HCEC 1CT (cell line): ENCODE results near the gene VANGL1.

Experiments used
- DNase-seq: peaks from one replicate; pipeline ENCODE4 v3.0.0-alpha.2; 2017

The VANGL1 gene

DNA sequence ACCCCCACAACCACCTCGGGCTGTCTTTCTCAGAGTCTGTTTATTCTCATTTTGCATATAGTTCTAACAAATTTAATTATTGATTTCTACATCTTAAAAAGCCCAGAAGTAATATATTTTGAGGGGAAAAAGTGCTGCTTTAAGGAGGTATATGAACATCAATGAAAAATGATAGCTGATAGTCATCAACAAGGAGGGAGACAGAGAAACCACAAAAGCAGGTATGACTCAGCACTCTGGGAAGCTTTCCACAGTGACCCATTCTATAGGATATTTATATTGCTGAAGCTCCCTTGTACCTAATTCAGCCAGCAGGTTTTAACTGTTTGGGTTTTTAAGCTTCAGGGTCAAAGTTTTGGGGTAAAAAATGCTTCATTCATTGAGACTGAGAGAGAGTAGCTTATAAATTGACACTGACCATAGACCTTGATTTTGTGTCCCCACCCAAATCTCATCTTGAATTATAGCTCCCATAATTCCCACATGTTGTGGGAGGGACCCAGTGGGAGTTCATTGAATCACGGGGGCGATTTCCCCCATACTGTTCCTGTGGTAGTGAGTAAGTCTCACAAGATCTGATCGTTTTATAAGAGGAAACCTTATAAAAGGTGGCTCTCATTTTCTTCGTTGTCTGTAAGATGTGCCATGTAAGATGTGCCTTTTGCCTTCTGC, 27.4 kb downstream of the VANGL1 start:
- peak; percentile 88 for DNase-seq

DNA sequence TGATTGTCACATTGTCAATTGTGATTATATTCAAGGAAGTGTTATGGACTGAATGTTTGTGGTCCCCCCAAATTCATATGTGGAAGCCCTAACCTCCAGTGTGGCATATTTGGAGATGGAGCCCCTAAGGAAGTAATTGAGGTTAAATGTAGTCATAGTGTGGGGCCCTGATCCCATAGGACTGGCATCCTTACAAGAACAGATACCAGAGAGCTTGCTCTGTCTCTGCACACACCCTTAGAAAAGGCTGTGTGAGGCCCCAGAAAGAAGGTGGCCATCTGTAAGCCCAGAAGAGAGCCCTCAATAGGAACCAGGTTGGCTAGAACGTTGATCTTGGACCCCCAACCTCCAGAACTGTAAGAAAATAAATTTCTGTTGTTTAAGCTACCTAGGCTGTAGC, 28.1 kb downstream of the VANGL1 start:
- DNase-seq = peak; percentile 33

DNA sequence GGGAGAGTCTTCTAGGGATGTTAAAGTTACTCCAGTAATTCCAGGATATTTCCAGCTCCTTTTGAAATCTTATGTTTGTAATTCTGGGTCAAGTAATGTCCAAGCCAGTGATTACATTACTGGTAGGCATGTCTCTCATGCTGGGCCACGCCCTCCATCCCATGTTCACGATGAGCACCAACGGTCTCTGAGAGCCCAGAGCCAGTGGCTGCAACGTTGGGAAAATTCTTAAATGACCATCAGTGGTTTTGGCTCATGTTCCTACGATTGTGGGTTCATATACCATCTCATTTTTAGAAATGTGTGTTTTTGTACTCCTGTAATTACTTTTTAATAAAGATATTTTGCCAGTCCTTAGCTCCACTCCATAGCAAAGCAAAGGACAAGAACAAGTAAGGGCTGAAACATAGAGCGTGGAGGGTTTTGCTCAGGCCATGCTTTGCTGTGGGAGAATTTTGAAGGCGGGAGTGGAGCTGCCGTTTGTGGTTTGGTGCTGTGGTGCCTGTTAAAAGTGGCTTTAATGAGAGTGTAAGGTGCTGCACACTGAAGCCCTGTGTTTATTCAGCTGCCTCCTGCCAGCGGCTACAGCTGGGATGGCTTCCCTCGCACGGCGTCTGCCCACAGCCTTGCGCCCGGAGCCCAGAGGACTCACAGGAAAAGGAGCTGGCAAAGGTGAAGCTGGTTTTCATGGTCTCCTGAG, 28.9 kb downstream of the VANGL1 start:
- no peak for DNase-seq

DNA sequence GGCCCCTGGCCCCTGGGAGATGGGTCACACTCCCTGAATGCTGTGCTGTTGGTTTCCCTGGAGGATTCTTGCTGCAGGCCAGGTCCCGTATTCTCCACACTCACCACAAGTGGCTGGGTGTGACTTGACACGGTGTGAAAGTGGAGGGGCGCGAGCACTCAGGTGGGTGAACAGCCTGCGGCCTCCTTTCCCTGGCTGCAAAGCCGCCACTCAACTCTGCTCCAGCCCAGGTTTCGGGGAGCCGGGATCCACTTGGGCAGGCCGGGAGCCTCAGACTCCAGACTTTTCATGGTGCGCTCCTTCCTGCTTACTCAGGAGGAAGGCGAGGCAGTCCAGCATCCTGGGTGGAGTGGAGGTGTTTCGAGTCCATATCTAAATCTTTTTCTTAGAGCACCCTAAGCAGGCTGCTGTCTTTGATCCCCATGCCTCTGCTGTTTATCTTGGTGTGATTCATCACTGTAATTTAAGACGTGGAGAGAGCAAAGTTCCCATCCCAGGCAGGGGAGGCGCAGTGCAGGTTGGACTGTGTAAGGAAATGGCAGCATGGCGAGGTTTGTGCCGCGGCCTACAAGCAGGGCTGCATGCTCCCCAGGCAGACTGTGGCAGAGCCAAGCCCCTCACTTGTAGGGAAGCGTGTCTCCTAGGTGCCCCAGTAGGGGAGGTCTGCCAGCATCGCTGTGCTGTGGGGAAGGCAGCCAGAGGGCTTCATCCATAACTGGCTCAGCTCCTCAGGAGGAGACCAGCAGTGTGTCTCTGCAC, 29.6 kb downstream of the VANGL1 start:
- peak; percentile 45 for DNase-seq

DNA sequence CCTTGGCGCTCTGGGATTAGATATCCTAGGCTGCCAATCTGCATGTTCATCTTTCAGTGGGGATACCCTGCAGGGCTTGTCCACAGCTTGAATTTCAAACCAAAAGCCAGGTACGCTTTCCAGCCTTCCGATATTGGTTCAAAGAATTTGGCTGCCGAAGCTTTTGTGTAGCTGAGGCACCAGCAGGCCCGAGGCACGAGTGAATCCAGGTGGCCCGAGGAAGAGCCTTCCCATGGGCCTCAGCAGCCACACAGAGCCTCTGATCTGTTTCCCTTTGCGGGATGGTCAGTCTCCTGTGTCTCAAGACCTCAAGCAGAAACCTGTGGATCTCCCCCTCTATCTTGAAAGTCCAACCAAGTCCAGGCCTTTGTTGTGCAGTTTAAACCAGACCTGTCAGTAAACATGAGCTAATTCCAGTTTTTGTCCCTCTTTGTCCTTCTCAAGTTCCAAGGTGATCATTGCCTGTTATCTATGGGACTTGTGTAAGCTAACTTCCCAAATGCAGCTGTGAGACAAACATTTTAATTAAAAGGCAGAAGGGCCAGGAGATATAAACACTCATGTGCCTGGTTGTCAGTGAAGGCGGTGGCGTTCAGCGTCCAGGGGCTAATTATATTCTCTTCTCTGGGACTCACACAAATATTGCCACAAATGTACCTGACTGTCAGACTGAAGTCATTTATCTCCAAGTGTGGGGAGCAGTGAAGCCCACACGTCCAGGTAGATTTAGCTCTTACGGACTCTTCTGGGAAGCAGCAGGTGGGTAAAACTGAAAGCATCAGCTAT, 30.6 kb downstream of the VANGL1 start:
- DNase-seq = no peak

DNA sequence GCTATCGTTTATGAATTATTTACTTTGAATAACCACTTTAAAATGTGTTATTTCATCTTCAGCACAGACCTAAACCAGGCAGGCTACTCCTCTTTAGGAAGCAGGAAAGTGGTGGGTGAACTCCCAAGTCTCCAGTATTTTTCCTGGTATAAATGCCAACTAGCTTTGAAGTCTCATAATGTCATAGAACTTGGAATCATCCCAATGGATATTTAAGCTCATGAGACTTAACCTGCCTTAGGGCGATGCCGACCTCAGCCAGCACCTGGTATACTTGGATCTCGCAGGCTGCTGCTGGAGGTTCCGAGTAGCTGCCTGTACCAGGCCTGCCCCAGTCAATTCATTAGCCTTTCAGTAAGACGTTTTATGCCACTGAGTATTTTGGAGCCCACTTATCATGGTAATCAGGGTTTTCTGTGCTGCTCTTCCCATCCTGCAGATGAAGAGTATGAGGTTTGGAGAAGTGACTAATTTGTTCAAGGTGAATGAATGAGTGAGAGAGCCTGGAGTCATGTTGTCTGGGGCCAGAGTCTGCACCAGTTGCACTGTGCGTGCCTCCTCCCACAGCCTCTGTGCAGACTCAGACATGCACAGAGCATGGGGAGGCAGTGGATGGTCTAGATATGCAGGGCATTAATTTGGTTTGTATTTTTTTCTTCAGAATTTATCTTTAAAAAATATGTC, 34.9 kb downstream of the VANGL1 start:
- DNase-seq = no peak

DNA sequence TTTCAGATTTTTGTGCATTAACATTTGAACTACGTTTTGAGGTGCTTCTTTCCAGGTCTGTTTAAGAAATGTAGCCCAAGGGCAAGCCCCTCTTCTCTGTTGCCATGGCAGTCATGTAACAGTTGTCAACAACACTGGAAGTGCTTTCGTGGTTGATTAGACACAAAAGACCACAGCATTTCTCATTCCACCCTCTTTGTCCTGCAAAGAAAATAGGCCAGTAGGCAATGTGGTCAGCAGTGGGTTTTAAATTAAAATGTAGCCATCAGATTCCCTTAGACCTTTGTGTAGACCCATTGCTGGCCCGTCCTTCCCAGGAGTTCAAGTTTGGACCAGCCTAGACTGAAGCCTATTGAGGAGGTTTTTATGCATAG, 35.4 kb downstream of the VANGL1 start:
- no peak for DNase-seq

DNA sequence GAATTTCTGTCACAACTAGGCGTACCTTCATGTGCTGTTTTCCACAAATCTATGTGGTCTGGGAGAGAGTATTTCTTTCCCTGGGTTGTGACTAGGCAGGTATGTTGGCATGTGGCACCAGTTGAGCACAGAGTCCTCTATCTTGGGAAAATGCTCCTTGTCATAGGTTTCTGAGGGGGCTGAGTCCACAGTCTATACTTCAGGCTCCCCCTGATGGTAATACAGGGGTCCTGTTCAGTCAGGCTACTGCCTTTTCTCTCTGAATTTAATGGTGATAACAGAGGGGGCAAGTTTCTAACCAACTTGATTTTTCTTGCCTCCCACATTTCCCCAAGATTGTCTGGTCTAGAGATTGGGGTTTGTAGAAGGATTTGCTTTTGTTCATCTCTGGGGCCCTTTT, 35.8 kb downstream of the VANGL1 start:
- DNase-seq = no peak

DNA sequence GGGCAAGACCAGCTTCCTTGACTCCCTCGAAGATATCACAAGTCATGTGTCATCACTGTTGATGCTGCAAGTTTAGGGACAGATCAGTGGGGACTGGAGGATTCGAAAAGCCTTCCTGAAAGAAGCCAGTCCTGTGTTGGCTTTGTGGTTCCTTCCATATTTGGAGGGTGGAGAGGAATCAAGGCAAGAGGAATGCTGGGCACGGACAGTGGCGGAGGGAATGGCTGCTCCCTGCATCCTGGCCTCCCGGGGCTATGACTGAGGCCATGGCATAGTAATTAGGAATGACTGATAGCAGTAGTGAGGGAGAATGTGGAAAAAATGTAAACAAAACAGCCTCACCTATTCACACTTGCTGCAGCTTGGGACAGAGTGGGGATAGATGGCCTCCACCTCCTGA, 36.4 kb downstream of the VANGL1 start:
- DNase-seq = no peak

DNA sequence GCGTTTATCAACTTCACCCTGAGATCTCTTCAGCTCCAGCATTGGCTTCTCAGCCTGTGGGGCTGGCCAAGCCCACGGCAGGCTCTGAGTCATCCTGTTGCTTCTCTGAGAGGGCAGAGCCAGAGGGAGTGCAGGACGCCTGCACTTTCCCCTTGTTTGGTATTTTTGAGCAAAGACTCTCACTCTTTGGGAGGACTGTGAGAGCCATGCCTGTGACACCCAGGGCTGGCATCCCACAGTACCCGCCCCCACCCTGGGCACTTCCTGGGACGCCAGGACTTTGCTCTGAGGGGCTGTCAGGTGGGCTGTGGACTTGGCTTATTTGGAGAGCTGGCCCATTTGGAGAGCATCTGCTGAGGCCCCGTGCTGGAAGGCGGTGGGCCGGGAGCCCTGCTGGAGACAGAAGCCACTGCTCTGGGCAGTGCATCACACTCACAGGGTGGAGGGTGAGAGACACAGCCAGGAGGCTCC, 37.4 kb downstream of the VANGL1 start:
- peak; percentile 82 for DNase-seq

DNA sequence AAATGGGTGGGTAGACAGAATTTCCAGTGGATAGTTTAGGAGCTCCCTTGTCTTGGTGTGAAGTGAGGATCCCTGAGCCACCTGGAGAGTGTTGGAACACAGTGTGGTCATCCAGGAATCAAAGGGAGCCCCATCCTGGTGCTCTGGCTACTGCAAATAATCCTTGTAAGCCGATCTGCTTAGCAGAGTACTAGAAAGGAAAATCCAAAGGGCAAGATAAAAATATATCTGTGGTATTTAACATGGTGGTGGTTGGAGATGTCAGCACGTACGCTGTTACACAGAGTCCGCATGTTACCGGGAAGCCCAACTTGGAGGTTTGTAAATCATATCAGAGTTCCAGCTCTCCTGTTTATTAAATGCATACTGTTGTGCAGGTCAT, 39.0 kb downstream of the VANGL1 start:
- DNase-seq = no peak

DNA sequence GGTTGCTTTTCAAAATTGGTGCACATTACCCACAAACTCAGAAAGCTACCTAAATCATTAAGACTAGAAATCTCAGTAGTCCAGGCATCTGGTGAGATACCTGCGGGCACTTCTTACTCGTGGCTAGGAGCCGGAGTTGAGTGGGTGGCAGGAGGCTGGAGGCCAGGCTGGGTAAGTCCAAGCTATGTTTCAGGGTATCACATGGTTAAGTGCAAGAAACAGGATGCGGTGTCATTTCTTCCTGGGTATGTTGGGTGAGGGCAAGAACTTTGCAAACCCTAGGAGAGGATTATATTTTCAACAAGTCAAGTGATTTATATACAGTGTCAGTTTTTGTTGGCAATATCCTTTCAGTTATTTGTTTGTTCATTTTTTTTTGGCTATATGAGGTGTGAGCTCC, 41.0 kb downstream of the VANGL1 start:
- no peak for DNase-seq

DNA sequence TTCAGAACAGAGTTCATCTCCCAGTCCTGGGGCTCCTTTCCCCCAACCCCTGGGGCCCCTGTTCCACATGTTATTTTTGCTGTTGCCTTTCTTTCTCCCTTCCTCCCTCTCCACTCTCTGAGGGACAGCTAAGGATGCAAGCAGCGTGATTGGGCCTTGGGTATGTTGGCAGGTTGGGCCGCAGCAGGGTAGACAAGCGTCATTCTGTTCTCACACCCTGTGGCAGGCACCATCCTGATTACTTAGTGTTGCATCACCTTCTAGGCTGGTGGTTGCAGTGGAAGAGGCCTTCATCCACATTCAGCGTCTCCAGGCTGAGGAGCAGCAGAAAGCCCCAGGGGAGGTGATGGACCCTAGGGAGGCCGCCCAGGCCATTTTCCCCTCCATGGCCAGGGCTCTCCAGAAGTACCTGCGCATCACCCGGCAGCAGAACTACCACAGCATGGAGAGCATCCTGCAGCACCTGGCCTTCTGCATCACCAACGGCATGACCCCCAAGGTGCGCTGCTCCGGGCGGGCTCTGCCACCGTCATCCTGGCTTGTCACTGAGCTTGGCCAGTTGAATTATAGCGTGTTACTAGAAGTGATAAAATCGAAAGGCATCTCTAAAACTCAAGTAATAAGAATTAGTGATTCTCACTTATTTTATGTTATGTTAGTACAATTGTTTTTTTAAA, 43.4 kb downstream of the VANGL1 start:
- no peak for DNase-seq

DNA sequence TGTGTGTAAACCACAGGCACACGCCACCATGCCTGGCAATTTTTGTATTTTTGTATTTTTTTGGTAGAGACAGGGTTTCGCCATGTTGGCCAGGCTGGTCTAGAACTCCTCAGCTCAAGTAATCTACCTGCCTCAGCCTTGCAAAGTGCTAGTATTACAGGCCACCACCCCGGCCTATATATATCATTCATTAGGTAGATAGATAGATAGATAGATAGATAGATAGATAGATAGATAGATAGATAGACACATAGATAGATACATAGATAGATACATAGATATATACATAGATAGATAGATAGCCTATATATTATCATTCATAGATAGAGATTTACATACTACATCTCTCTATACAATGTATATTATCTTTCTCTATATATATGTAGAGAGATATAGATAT, 46.0 kb downstream of the VANGL1 start:
- DNase-seq = no peak

DNA sequence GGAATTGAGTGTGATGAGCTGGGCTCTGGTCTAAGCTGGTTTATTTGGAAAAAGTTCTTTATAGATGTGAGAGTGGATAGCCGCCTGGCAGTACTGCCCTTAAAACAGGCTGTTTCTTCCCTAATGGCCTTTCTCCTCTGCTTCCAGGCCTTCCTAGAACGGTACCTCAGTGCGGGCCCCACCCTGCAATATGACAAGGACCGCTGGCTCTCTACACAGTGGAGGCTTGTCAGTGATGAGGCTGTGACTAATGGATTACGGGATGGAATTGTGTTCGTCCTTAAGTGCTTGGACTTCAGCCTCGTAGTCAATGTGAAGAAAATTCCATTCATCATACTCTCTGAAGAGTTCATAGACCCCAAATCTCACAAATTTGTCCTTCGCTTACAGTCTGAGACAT, 49.2 kb downstream of the VANGL1 start:
- DNase-seq = no peak

DNA sequence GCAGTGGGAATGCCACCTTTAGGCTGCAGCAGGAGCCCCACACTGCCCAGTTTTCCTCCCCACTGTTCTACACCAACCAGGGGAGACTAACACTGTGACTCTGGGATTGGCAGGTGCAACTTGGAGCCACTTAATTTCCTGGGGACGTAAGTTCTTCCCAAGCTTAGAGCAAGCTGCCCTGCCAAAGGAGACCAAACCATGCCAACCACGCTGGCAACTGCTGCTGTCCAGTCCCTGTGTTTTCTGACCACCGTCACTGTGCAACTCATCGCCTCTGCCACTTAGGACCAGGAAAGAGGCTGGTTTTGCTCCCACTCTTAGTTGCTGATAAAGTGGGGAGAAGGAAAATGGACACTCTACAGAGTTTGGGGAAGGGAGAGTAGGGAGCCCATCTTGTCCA, 50.5 kb downstream of the VANGL1 start:
- DNase-seq = no peak

DNA sequence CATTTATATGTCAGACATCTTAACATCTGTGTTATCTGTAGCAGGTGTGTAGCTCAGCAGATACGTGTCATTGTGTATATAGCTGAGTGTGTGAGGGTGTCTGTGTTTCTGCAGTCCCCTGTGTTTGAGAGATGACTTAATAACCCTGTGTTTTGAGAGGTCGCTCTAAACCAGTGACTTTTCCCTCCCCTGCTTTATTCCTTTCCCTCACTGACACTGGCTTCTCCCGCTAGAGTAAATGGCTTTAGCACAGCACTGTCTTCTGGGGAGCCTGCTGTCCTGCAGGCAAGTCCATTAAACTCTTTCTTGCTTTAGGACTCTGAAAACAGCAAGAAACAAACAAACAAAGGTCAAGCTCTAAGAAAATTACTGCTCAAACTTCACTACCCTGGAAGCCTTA, 53.0 kb downstream of the VANGL1 start:
- DNase-seq = no peak

DNA sequence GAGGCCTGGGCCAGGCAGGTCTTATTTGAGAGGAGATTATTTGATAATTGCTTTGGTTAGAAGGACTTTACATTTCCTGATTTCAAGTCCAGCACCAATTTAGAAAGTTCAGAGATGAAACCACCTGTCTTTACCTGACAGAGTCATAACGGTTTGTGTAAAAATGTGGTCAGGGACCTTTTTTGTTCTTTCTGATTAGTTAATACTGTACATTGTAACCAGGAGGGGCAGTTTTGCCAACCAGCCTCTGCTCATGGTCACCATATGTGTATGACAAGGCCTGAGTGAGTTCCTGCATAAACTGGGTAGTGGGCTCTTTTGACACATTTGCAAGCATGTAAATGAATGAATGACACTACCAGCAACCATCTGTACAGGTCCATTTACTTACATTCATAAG, 55.8 kb downstream of the VANGL1 start:
- no peak for DNase-seq

DNA sequence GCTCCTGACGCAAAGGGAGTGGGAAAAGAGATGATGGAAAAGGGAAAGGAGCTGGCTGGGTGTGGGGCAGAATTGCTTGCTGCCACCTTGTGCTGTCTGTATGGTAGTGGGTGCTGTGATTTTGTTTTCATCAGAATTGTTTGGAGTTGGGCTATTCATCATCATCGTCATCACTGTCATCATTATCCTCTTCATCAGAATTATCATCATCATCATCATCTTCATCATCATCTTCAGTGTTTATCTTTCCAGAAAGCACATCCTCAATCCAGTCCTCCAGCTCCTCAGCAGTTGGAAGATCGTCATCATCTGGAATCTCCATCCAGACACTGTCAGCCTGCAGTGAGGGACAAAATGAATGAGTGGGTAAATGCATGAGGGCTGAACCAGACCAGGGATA, 59.3 kb downstream of the VANGL1 start:
- no peak for DNase-seq

DNA sequence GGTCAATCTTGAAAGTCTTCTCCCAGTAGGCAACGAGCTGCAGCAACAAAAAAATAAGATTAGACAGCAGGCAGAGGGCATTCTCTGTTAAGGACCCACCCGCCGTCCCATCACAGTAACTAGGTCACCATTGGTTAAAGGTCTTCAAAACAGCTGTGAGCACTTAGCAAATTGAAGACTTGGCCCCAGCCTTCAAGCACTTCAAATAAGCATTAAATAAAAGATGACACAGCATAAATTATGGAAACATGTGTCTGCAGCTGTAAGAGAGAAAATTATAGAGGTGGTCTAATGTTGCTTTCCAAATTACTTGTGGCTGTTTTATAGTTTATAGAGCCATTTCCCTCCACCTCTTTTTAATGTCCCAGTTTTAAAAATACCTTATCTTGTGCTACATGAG, 61.2 kb downstream of the VANGL1 start:
- no peak for DNase-seq

DNA sequence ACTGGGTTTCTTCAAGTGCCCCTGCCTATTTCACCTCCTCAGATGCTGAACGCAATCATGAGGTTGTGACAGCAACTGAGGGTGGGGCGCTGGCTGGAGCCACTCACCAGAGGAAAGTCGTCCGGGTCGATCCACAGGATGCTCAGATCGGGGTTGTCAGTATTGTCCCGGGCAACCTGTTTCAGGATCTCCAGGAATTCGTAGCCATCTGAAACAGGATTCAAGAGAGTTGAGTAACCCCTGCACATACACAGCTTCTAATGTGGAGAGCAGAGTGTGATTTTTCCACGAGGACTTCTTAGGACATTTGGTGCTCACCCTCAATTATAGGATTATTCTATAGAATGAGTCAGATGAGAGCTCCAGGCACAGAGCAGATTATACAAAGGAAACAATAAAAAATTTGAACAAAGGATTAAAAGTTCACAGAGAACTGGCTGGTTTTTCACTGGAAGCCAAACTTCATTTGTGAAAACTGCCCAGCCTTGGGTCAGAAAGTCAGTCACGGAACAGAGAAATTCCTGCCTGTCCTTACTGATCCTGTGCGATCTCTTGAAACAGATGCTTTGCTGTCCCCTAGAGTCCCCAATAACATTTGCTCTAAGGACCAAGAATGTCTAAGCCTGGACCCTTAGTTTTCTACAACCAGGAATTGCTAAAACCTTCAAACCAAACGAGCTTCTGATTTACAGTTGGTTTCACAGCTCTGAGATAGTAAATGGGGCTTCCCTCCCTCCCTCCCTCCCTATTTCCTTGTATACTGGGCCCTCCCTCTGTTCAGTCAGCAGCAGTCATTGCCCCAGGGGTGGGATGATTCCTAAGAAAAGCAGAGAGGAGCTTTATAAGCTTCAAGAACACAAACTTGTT, 63.5 kb downstream of the VANGL1 start:
- no peak for DNase-seq
